HG03060 (cell line): ENCODE data around the gene RHBDD2.
"Not testable (repeated sequence)": the region's sequence is repeated elsewhere in the genome, so short reads cannot be mapped to it uniquely, and the experiment has no call there.

Experiments
- ATAC-seq: cut with Tn5 transposase; IDR thresholded peaks from one replicate; pipeline ENCODE4 v1.9.1; 2021; ENCODE audit warnings: low read depth, moderate number of reproducible peaks; ENCODE audit not compliant: unreplicated experiment

The RHBDD2 gene

DNA sequence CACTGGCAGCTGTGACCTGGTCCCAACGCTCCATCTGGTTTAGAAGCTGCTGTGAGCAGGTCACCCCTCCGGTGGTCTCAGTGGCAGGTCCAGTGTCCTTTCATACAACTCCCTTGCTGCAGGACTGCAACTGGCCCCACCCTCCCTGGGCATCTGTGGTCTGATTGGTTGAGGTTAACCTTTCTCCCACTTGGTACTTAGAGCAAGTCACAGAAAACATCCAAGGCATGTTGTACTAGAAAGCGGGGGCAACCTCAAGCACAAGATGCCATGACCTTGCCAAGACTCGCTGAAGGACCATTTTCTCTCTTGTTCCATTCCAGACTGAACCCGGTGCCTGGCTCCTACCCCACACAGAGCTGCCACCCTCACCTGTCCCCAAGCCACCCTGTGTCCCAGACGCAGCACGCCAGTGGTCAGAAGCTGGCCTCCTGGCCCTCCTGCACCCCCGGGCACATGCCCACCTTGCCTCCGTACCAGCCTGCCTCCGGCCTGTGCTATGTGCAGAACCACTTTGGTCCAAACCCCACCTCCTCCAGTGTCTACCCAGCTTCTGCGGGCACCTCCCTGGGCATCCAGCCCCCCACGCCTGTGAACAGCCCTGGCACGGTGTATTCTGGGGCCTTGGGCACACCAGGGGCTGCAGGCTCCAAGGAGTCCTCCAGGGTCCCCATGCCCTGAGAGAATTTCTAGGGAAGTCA is 9.0 kb downstream of the RHBDD2 start:
- no peak for ATAC-seq

DNA sequence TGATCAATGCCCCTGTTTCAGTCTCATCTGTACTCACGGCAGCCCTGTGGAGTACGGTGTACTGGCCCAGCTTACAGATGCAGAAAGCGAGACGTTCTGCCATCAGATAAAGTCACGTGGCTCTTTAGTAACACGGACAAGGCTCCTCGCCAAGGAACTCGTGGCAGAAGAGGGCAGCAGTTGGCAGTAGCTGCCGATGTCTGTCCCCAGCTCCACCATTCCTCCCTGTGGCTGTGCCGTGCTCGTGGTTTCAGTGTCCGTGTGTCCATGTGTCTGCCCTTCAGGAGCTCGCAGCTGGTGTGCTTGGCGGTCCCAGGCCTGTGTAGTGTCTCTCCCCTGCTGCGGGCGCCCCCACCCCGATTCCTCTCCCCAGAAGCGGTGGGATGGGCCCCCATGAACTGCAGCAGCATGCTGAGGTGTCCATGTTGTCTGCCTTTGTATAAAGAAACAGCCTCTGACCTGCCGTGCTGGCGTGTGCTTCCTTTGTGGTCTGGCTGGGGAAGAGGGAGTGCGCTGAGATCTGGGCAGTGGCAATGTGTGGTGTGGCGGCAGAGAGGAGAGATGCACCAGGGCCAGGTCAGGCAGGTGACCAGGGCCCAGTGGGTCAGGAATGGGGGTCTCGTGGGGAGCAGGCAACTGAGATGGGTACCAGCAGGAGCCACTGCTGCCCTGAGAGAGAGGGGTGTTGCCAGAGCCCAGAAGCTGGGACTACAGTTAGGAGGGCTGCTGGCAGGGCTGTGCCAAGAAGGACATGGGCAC is 9.8 kb downstream of the RHBDD2 start:
- no peak for ATAC-seq

DNA sequence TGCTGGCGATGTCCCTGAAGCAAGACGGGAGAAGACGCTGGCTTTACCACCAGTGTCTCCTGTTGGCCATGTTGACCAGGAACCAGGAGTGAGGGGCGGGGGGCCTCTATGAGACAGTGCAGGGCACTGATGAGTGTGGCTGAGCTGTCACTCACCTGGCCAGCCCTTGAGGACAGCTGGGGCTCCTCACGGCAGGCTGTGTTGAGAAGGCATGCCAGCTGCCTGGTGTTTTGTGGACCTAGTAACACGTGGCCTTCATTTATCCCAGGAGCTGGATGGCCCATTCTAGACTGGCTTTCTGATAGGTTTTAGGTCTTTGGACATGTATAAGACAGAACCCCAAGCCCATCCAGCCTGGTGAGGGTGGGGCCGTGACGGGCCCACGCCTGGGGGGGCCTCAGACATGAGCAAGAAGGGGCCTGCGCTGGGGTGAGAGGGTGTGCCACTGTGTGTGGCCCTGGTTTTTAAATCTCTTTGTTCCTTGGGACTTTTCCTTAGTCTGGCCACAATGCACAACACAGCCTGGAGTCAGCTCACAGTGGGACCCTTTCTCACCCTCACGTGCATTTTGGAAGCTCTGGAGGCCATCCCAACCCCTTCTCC is 10.5 kb downstream of the RHBDD2 start:
- no peak for ATAC-seq

DNA sequence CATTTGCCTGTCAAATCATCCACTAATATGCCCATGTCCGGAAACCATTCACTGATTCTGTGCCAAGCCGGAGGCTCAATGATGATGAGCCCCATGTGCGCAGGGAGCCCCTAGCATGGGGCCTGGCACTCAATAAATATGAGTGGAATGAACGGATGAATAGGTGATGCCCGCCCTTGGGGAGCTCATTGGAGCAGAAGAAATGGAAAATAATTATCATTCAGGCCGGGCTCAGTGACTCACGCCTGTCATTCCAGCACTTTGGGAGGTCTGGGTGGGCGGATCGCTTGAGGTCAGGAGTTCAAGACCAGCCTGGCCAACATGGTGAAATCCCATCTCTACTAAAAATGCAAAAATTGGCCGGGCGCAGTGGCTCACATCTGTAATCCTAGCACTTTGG is 11.0 kb downstream of the RHBDD2 start:
- ATAC-seq, result no peak

DNA sequence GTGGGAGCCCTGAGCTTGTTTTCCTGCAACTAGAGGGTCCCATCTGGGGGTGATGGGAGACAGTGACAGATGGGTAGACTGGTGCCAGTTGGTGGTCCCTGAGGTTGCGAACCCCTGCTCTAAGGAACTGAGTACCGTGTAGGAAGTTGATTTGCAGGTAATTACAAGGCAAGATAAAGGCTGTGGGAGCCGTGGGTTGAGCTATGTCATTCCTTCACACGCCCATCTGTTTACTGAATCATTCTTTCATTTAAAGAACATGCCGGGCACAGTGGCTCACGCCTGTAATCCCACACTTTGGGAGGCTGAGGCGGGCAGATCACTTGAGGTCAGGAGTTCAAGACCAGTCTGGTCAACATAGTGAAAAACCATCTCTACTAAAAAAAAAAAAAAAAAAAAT is 12.4 kb downstream of the RHBDD2 start:
- ATAC-seq, result not testable (repeated sequence)

DNA sequence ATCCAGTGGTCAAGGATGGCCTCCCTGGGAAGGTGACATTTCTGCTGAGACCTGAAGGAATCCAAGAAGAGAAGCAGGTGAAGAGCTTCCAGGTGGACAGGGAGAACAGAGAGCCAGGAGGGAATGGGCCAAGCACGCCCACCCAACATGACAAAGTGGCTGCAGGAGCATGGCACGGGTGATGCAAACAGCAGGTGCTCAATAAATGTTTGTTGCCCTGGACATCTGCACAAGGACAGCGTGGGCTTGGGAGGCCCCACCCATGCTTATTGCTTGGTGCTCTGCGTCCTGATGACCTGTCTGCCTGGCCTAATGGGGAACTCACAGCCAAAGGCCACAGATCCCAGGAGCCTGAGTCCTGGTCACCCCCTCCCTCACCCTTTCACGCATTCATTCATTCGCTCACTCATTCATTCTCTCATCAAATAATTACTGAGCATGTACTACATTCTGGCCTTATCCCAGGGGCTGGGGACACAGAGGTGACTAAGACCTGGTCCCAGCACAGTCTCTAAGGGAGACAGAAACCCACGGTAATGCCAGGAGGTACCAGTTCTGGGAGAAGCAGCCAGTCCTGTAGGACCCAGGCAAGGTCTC is 13.1 kb downstream of the RHBDD2 start:
- no peak for ATAC-seq

DNA sequence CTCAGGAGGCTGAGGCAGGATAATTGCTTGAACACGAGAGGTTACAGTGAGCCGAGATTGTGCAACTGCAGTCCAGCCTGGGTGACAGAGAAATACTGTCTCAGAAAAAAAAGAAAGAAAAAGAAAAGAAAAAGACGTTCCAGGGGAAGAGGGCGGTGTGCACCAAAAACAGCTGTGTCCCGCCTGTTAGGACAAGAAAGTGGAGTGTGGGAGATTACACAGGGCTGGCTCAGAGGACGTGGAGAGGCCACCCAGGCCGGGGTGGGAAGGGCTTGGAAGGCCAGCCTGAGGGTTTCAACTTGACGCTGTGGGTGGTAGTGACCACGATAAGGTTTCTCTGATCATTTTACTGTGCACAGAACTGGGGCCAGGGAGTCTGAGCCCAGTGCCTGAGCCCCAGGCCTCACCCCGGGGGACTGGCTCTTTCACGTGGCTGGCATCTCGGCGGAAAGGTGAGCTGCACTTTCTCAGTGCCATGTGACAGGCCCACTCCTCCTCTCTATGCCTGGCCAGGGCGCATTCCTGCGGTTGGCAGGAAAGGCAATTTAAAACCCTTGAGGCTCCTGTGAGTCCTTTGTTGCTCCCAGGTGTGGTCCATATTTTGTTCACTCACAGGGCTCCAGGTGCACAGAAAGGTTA is 13.9 kb downstream of the RHBDD2 start:
- ATAC-seq, result no peak

DNA sequence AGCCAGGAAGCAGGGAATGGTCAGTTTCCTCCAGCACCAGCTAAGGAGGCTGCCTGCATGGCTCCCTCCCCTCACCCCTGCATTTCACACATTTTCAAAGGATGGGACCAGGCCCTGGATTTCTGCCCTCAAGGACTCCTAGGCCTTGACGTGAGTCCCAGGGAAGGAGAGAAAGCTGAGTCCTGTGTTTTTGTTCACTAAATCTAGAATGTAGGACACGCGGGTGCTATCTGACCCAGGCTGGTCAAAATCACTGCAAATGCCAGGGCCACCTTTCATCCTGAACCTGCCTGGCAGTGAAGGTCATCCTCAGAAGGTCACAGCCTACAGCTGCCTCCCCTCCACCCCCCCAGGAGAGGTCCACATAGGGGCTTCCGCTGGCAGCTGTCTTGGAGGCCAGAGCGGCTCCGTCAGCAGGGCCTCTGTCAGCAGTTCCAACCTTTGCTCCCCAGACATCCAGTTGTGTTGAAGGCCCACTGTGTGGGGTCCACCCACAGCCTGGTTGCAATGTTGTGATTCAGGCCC is 18.0 kb downstream of the RHBDD2 start:
- ATAC-seq, result no peak

DNA sequence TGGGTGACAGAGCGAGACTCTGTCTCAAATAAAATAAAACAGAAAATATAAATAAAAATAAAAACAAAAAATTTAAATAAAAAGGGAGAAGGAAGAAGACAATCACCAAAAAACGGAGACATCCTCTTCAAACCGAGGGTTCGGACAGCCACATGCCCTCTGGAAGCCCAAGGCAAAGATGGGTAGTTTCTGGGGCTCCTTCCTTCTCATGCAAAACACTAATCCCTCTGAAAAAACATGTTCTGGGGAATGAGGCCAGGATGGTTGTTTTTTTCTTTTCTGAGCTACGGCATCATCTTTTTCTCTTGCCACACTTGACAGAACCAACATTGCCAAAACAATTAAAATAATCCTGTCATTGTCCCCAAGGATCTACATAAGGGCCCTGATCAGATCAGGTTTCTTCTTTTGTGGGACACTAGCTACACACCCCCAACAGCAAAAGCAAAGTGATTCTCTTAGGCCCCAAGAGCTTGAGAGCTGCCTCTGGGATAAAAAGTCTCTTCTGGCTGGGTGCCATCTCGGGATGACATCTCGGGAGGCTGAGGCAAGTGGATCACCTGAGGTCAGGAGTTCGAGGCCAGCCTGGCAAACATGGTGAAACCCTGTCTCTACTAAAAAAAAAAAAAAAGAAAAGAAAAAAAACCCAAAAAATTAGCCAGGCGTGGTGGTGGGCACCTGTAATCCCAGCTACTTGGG is 21.9 kb downstream of the RHBDD2 start:
- ATAC-seq, result no peak

DNA sequence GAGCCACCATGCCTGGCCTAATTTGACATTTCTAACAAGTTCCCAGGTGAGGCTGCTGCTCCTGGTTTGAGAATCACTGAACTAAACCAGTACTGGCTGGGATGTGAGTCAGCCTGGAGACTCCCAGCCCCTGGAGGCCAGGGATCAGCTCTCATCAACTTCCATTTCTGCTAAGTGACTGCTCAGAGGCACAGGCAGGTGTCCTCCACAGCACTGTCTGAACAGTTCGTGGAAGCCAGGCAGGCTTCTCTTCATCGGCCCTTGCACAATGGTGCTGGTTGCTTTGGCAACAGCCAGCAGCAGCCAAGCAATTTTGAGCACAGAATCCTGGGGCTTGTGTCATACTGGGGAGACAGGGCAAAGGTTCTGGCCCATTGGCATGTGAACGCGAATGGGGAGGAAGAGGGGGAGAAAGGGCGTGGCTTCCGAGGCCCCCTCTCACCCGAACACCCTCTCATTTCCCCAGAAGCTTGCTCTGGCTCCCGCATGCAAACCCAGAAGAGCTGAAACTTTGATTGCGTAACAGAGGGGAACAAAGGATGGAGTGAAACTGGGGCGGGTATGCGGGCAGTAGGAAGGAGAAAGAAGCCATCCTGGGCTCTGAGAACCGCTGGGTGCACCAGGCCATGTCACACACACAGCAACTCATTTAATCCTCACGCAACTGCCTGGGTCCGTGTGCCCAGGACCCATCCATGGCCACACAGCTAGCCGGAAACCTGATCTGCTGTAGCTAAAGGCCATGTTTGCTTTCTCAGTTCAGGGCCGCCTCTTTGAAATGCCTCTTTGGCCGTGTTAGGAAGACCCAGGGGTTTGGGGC is 27.2 kb downstream of the RHBDD2 start:
- no peak for ATAC-seq

DNA sequence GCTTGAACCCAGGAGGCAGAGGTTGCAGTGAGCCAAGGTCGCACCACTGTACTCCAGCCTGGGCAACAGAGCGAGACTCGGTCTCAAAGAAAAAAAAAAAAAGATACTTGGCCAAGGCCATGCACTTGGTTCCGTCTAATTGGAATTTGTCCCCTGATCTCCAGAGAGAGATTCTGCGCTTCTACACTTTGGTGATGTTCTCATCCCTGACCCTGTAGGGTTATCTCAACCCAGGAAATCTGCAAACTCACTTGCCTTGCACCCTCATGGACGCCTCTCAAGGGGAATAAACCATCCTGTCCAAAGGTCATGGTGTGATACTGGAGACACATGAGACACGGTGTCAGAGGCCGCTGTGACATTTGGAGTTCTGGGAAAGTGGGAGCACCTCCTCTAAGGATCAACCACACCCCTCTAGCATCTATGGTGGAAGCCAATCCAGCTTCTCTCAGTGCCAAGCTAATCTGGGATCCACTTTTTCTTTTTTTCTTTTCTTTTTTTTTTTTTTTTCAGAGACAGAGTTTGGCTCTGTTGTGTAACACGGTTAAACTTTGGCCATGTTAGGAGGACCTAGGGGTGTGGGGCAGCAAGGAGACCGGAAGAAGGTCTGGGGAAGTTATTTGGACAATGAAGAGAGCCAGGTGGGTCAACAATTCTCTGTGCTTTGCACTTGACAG is 28.3 kb downstream of the RHBDD2 start:
- no peak for ATAC-seq

DNA sequence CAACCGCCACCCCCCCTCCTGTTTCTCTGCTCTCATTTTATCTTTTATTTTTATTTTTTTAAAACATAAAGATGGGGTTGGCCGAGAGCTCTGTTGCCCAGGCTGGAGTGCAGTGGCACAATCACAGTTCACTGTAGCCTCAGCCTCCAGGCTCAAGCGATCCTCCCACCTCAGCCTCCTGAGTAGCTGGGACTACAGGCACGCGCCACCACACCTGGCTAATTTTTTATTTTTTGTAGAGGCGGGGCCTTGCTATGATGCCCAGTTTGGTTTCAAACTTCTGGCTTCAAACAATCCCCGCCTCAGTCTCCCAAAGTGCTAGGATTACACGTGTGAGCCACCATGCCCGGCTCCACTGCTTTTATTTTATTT is 28.8 kb downstream of the RHBDD2 start:
- ATAC-seq, result not testable (repeated sequence)

DNA sequence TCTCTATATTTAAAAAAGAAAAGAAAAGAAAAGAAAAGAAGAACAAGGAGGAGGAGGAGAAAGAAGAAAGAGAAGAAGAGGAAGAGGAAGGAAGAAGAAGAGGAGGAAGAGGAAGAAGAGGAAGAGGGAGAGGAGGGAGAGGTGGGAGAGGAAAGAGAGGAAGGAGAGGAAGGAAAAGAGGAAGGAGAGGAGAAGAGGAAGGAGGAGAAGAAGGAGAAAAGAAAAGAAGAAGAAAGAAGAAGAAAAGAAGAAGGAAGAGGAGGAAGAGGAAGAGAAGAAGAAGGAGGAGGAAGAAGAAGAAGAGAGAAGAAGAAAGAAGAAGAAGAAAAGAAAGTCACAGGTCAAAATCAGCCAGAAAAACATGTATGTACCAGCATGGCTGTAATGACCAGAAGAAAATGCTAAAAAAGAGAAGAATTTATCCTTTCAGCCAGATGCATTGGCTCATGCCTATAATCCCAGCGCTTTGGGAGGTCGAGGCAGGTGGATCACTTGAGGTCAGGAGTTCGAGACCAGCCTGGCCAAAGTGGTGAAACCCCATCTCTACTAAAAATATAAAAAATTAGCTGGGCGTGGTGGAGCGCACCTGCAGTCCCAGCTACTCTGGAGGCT is 30.8 kb downstream of the RHBDD2 start:
- ATAC-seq, result no peak

DNA sequence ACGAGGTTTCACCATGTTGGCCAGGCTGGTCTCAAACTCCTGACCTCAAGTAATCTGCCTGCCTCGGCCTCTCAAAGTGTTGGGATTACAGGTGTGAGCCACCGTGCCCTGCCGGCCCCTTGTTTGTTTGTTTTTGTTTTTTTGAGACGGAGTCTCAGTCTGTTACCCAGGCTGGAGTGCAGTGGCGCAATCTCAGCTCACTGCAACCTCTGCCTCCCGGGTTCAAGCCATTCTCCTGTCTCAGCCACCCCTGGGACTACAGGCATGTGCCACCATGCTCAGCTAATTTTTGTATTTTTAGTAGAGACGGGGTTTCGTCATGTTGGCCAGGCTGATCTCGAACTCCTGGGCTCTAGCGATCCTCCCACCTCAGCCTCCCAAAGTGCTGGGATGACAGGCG is 32.4 kb downstream of the RHBDD2 start:
- not testable (repeated sequence) for ATAC-seq

DNA sequence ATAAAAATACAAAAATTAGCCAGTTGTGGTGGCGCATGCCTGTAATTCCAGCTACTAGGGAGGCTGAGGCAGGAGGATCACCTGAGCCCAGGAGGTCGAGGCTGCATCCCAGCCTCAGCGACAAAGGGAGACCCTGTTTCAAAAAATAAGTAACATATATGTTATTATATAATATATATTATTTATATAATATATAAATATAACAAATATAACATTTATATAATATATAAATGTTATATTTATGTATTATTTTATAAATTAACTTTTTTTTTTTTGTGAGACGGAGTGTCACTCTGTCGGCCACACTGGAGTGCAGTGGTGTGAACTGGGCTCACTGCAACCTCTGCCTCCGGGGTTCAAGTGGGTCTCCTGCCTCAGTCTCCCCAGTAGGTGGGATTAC is 34.6 kb downstream of the RHBDD2 start:
- no peak for ATAC-seq

DNA sequence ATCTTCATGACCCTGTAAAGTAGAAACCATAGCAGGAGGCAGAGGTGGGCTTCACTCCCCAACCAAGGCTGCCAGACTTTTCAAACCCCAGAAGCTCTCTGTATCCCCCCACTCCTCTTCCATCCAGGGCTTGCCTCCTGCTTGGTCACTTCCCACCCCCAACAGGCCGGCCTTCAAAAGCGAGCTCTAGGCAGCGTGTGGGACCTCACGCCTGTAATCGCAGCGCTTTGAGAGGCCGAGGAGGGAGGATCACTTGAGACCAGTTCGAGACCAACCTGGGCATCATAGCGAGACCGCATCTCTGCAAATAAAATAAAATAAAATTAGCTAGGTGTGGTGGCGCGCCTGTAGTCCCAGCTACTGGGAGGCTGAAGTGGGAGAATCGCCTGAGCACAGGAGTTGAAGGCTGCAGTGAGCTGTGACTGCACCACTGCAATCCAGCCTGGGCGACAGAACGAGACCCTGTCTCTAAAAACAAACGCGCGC is 35.4 kb downstream of the RHBDD2 start:
- ATAC-seq, result no peak

DNA sequence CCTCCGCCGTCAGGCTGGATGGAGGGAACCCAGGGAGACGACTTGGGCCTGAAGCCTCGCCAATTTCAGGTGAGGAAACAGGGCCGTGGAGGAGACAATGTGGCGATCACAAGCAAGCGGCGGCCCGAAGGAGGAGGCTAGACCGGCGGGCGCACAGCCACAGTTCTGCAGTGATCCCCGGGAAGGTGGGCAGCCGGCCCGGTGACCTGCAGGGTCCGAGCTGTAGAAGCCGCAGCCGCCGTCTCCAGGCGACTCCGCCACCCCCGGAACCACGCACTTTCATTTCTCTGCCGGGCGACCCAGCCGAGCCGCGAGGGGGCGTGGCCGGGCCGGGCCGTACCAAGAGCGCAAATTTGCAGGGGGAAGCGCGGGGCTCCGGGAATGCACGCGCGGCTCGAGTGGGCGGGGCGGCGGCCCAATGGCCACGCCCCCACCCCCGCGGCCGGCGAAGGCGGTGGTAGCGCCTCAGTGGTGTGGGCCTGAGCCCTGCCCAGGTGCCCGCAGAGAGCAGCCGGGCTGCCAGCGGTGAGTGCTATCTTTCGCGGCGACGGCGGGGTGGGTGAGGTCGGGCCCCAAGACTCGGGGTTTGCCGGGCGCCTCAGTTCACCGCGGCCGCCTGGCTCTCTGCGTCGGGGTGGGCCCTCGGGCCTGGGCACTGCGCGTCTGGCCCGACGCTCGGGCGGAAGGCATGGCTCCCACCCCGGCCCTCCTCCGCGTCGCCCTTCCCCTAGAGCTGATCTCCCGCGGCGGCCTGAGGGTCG is 36.0 kb downstream of the RHBDD2 start, which contains the start of gene POR:
TSS of gene POR (plus strand) at position 501 of the 761 bp plus-strand sequence. CDS start 38,847 bp downstream, outside the sequence.
- ATAC-seq, result peak; percentile 61
